ENCODE measurements around the gene C16orf78. TPM values are rescaled to one million over a fixed set of nuclear protein-coding genes. Genes with fewer than 3 reads are reported as not detected.

Gene C16orf78
- total and polyA plus RNA-seq, 5 donors from 2014 or later, result not detected

GRCh38 chr16:49350265-49351095 lies 23.1 kb upstream of the C16orf78 start:
- peaks cover 0 to 3% (median under 1%) of the 10 kb centered on the region in 4 donors for H3K4me1 Mint-ChIP-seq
- peak in 1 of 3 donors; percentile 33 for DNase-seq
- no peak overlapping the region for H3K4me3 Mint-ChIP-seq
- no peaks in the 10 kb centered on the region for H3K36me3 Mint-ChIP-seq
- Histone ChIP-seq H3K27me3 (ENCODE audit: control insufficient read depth, insufficient read depth, low read length) (no peaks in the 10 kb centered on the region), H3K4me3 (ENCODE audit: low read depth, low read length) (no peak overlapping the region), H3K9me3 (ENCODE audit: control insufficient read depth in 2 of 2, low read length in 2 of 2) (no peaks in the 10 kb centered on the region), H3K27ac (ENCODE audit: insufficient read depth, low read length, poor library complexity, severe bottlenecking) (no peak overlapping the region), H3K36me3 (ENCODE audit: control insufficient read depth, insufficient read depth, low read length) (no peaks in the 10 kb centered on the region), H3K4me1 (ENCODE audit: control insufficient read depth, insufficient read depth, low read length, poor library complexity, severe bottlenecking) (no peaks in the 10 kb centered on the region)
- peaks cover 4% of the 10 kb centered on the region for H3K27me3 Mint-ChIP-seq
- peak overlapping the region in 1 of 3 donors; percentile 3 for H3K27ac Mint-ChIP-seq
- H3K9me3 Mint-ChIP-seq, result no peaks in the 10 kb centered on the region
- ATAC-seq (ENCODE audit: low read depth in 2 of 2), result no peak

GRCh38 chr16:49351096-49351487 lies 22.5 kb upstream of the C16orf78 start:
- Mint-ChIP-seq H3K4me3 (no peak overlapping the region), H3K4me1 (peaks cover 0 to 3% (median under 1%) of the 10 kb centered on the region in 4 donors), H3K27me3 (peaks cover 4% of the 10 kb centered on the region), H3K27ac (peak overlapping the region in 1 of 3 donors; percentile 3), H3K36me3 (no peaks in the 10 kb centered on the region), H3K9me3 (no peaks in the 10 kb centered on the region)
- ATAC-seq (ENCODE audit: low read depth in 2 of 2) (no peak), DNase-seq (no peak)
- Histone ChIP-seq H3K27ac (ENCODE audit: insufficient read depth, low read length, poor library complexity, severe bottlenecking) (no peak overlapping the region), H3K27me3 (ENCODE audit: control insufficient read depth, insufficient read depth, low read length) (no peaks in the 10 kb centered on the region), H3K9me3 (ENCODE audit: control insufficient read depth in 2 of 2, low read length in 2 of 2) (no peaks in the 10 kb centered on the region), H3K4me1 (ENCODE audit: control insufficient read depth, insufficient read depth, low read length, poor library complexity, severe bottlenecking) (no peaks in the 10 kb centered on the region), H3K4me3 (ENCODE audit: low read depth, low read length) (no peak overlapping the region), H3K36me3 (ENCODE audit: control insufficient read depth, insufficient read depth, low read length) (no peaks in the 10 kb centered on the region)

- Histone ChIP-seq H3K36me3 (ENCODE audit: control insufficient read depth, insufficient read depth, low read length) (no peaks in the 10 kb centered on the region), H3K27ac (ENCODE audit: insufficient read depth, low read length, poor library complexity, severe bottlenecking) (no peak overlapping the region), H3K4me3 (ENCODE audit: low read depth, low read length) (no peak overlapping the region), H3K9me3 (ENCODE audit: control insufficient read depth in 2 of 2, low read length in 2 of 2) (no peaks in the 10 kb centered on the region), H3K27me3 (ENCODE audit: control insufficient read depth, insufficient read depth, low read length) (no peaks in the 10 kb centered on the region), H3K4me1 (ENCODE audit: control insufficient read depth, insufficient read depth, low read length, poor library complexity, severe bottlenecking) (no peaks in the 10 kb centered on the region)
- no peak overlapping the region for H3K4me3 Mint-ChIP-seq
- H3K4me1 Mint-ChIP-seq, result peaks cover 0 to 3% (median under 1%) of the 10 kb centered on the region in 4 donors
- no peak for ATAC-seq (ENCODE audit: low read depth in 2 of 2)
- H3K27me3 Mint-ChIP-seq, result peaks cover 4% of the 10 kb centered on the region
- no peaks in the 10 kb centered on the region for H3K9me3 Mint-ChIP-seq
- DNase-seq, result no peak
- no peak overlapping the region for H3K27ac Mint-ChIP-seq
- no peaks in the 10 kb centered on the region for H3K36me3 Mint-ChIP-seq
Observed at GRCh38 chr16:49352892-49353291, 20.7 kb upstream of the C16orf78 start.

- DNase-seq (no peak), ATAC-seq (ENCODE audit: low read depth in 2 of 2) (no peak)
- Histone ChIP-seq H3K36me3 (ENCODE audit: control insufficient read depth, insufficient read depth, low read length) (no peaks in the 10 kb centered on the region), H3K4me3 (ENCODE audit: low read depth, low read length) (no peak overlapping the region), H3K4me1 (ENCODE audit: control insufficient read depth, insufficient read depth, low read length, poor library complexity, severe bottlenecking) (no peaks in the 10 kb centered on the region), H3K27ac (ENCODE audit: insufficient read depth, low read length, poor library complexity, severe bottlenecking) (no peak overlapping the region), H3K27me3 (ENCODE audit: control insufficient read depth, insufficient read depth, low read length) (no peaks in the 10 kb centered on the region), H3K9me3 (ENCODE audit: control insufficient read depth in 2 of 2, low read length in 2 of 2) (no peaks in the 10 kb centered on the region)
- H3K27me3 Mint-ChIP-seq, result peaks cover 7% of the 10 kb centered on the region
- no peak overlapping the region for H3K27ac Mint-ChIP-seq
- H3K4me3 Mint-ChIP-seq, result no peak overlapping the region
- peaks cover 0 to 3% (median under 1%) of the 10 kb centered on the region in 4 donors for H3K4me1 Mint-ChIP-seq
- no peaks in the 10 kb centered on the region for H3K36me3 Mint-ChIP-seq
- H3K9me3 Mint-ChIP-seq, result no peaks in the 10 kb centered on the region
Observed at GRCh38 chr16:49353680-49354079, 19.9 kb upstream of the C16orf78 start.

GRCh38 chr16:49354101-49354500 lies 19.5 kb upstream of the C16orf78 start:
- Histone ChIP-seq H3K9me3 (ENCODE audit: control insufficient read depth in 2 of 2, low read length in 2 of 2) (no peaks in the 10 kb centered on the region), H3K36me3 (ENCODE audit: control insufficient read depth, insufficient read depth, low read length) (no peaks in the 10 kb centered on the region), H3K4me1 (ENCODE audit: control insufficient read depth, insufficient read depth, low read length, poor library complexity, severe bottlenecking) (no peaks in the 10 kb centered on the region), H3K27me3 (ENCODE audit: control insufficient read depth, insufficient read depth, low read length) (no peaks in the 10 kb centered on the region), H3K4me3 (ENCODE audit: low read depth, low read length) (no peak overlapping the region), H3K27ac (ENCODE audit: insufficient read depth, low read length, poor library complexity, severe bottlenecking) (no peak overlapping the region)
- Mint-ChIP-seq H3K27me3 (peaks cover 10% of the 10 kb centered on the region), H3K4me3 (no peak overlapping the region), H3K9me3 (no peaks in the 10 kb centered on the region), H3K4me1 (peaks cover 0 to 3% (median under 1%) of the 10 kb centered on the region in 4 donors), H3K27ac (no peak overlapping the region), H3K36me3 (no peaks in the 10 kb centered on the region)
- ATAC-seq (ENCODE audit: low read depth in 2 of 2), result no peak
- DNase-seq, result no peak

GRCh38 chr16:49354991-49355390 lies 18.6 kb upstream of the C16orf78 start:
- Mint-ChIP-seq H3K4me1 (peaks cover 0 to 3% (median under 1%) of the 10 kb centered on the region in 4 donors), H3K4me3 (no peak overlapping the region)

GRCh38 chr16:49355933-49356665 lies 17.5 kb upstream of the C16orf78 start:
- H3K9me3 ChIP-seq (ENCODE audit: control insufficient read depth in 2 of 2, low read length in 2 of 2), result no peaks in the 10 kb centered on the region
- H3K4me3 ChIP-seq (ENCODE audit: low read depth, low read length), result no peak overlapping the region
- H3K27me3 Mint-ChIP-seq, result peaks cover 10% of the 10 kb centered on the region
- no peaks in the 10 kb centered on the region for H3K27me3 ChIP-seq (ENCODE audit: control insufficient read depth, insufficient read depth, low read length)
- no peaks in the 10 kb centered on the region for H3K36me3 ChIP-seq (ENCODE audit: control insufficient read depth, insufficient read depth, low read length)
- no peaks in the 10 kb centered on the region for H3K4me1 Mint-ChIP-seq
- no peak overlapping the region for H3K4me3 Mint-ChIP-seq
- no peaks in the 10 kb centered on the region for H3K36me3 Mint-ChIP-seq
- no peak overlapping the region for H3K27ac Mint-ChIP-seq
- no peaks in the 10 kb centered on the region for H3K9me3 Mint-ChIP-seq
- DNase-seq (no peak), ATAC-seq (ENCODE audit: low read depth in 2 of 2) (no peak)
- H3K4me1 ChIP-seq (ENCODE audit: control insufficient read depth, insufficient read depth, low read length, poor library complexity, severe bottlenecking), result no peaks in the 10 kb centered on the region
- H3K27ac ChIP-seq (ENCODE audit: insufficient read depth, low read length, poor library complexity, severe bottlenecking), result no peak overlapping the region

More at GRCh38 chr16:49354991-49355390, 18.6 kb upstream of the C16orf78 start:
- H3K9me3 Mint-ChIP-seq, result no peaks in the 10 kb centered on the region
- H3K36me3 Mint-ChIP-seq, result no peaks in the 10 kb centered on the region
- Histone ChIP-seq H3K9me3 (ENCODE audit: control insufficient read depth in 2 of 2, low read length in 2 of 2) (no peaks in the 10 kb centered on the region), H3K27ac (ENCODE audit: insufficient read depth, low read length, poor library complexity, severe bottlenecking) (no peak overlapping the region), H3K36me3 (ENCODE audit: control insufficient read depth, insufficient read depth, low read length) (no peaks in the 10 kb centered on the region), H3K4me3 (ENCODE audit: low read depth, low read length) (no peak overlapping the region), H3K27me3 (ENCODE audit: control insufficient read depth, insufficient read depth, low read length) (no peaks in the 10 kb centered on the region), H3K4me1 (ENCODE audit: control insufficient read depth, insufficient read depth, low read length, poor library complexity, severe bottlenecking) (no peaks in the 10 kb centered on the region)
- no peak for DNase-seq
- peaks cover 10% of the 10 kb centered on the region for H3K27me3 Mint-ChIP-seq
- no peak for ATAC-seq (ENCODE audit: low read depth in 2 of 2)
- H3K27ac Mint-ChIP-seq, result no peak overlapping the region
